ENCODE data around the gene C10orf143. TPM values are rescaled to one million over a fixed set of nuclear protein-coding genes. Genes with fewer than 3 reads are reported as not detected.

Gene C10orf143
- polyA plus RNA-seq, 4 donors, result 5.8 to 7.3 (median 6.6) TPM

GRCh38 chr10:130062201-130062600, 48.4 kb downstream of the C10orf143 start:
- no peak for DNase-seq (ENCODE audit: low read depth in 4 of 4, low spot score in 3 of 4)

GRCh38 chr10:130061760-130062159, 48.9 kb downstream of the C10orf143 start:
- DNase-seq (ENCODE audit: low read depth in 4 of 4, low spot score in 3 of 4), result no peak

- DNase-seq (ENCODE audit: low read depth in 4 of 4, low spot score in 3 of 4), result no peak
Observed at GRCh38 chr10:130054021-130054420, 56.6 kb downstream of the C10orf143 start.

GRCh38 chr10:130053561-130053960, 57.1 kb downstream of the C10orf143 start:
- no peak for DNase-seq (ENCODE audit: low read depth in 4 of 4, low spot score in 3 of 4)

GRCh38 chr10:130052193-130052592, 58.4 kb downstream of the C10orf143 start:
- DNase-seq (ENCODE audit: low read depth in 4 of 4, low spot score in 3 of 4), result no peak

GRCh38 chr10:130050721-130051120, 59.9 kb downstream of the C10orf143 start:
- DNase-seq (ENCODE audit: low read depth in 4 of 4, low spot score in 3 of 4), result no peak

- DNase-seq (ENCODE audit: low read depth in 4 of 4, low spot score in 3 of 4), result no peak
Observed at GRCh38 chr10:130049987-130050386, 60.6 kb downstream of the C10orf143 start.

GRCh38 chr10:130049244-130049643, 61.4 kb downstream of the C10orf143 start:
- no peak for DNase-seq (ENCODE audit: low read depth in 4 of 4, low spot score in 3 of 4)

- peak in 1 of 4 donors; percentile 17 for DNase-seq (ENCODE audit: low read depth in 4 of 4, low spot score in 3 of 4)
Observed at GRCh38 chr10:130048081-130048480, 62.5 kb downstream of the C10orf143 start.

GRCh38 chr10:130047336-130047735, 63.3 kb downstream of the C10orf143 start:
- DNase-seq (ENCODE audit: low read depth in 4 of 4, low spot score in 3 of 4), result no peak

- no peak for DNase-seq (ENCODE audit: low read depth in 4 of 4, low spot score in 3 of 4)
Observed at GRCh38 chr10:130046591-130046990, 64.0 kb downstream of the C10orf143 start.

GRCh38 chr10:130045801-130046321, 64.8 kb downstream of the C10orf143 start:
- DNase-seq (ENCODE audit: low read depth in 4 of 4, low spot score in 3 of 4), result no peak

GRCh38 chr10:130045091-130045652, 65.5 kb downstream of the C10orf143 start:
- DNase-seq (ENCODE audit: low read depth in 4 of 4, low spot score in 3 of 4), result no peak

- no peak for DNase-seq (ENCODE audit: low read depth in 4 of 4, low spot score in 3 of 4)
Observed at GRCh38 chr10:130044067-130045061, 66.3 kb downstream of the C10orf143 start.

GRCh38 chr10:130043491-130043890, 67.1 kb downstream of the C10orf143 start:
- DNase-seq (ENCODE audit: low read depth in 4 of 4, low spot score in 3 of 4), result no peak

- no peak for DNase-seq (ENCODE audit: low read depth in 4 of 4, low spot score in 3 of 4)
Observed at GRCh38 chr10:130042381-130042780, 68.2 kb downstream of the C10orf143 start.

- no peak for DNase-seq (ENCODE audit: low read depth in 4 of 4, low spot score in 3 of 4)
Observed at GRCh38 chr10:130041451-130042371, 68.9 kb downstream of the C10orf143 start.

- no peak for DNase-seq (ENCODE audit: low read depth in 4 of 4, low spot score in 3 of 4)
Observed at GRCh38 chr10:130040817-130041330, 69.8 kb downstream of the C10orf143 start.

GRCh38 chr10:130040351-130040750, 70.3 kb downstream of the C10orf143 start:
- DNase-seq (ENCODE audit: low read depth in 4 of 4, low spot score in 3 of 4), result no peak

GRCh38 chr10:130039141-130039540, 71.5 kb downstream of the C10orf143 start:
- DNase-seq (ENCODE audit: low read depth in 4 of 4, low spot score in 3 of 4), result no peak
